H1 (cell line): ENCODE measurements around the gene NLRC5. TPM values are rescaled to one million over a fixed set of nuclear protein-coding genes. Genes with fewer than 3 reads are reported as not detected.

Experiments used
- CTCF ChIA-PET: fragments of 300-600 bp; sonication (Branson Sonifier 250); formaldehyde crosslinking; loops from one replicate; lab custom pipeline; 2021; ENCODE audit not compliant: partially characterized antibody; lab: Charles Lee
- POLR2A ChIA-PET: fragments of 300-600 bp; sonication (Branson Sonifier 250); formaldehyde crosslinking; loops from one replicate; lab custom pipeline; 2021; ENCODE audit warnings: inconsistent platforms; ENCODE audit not compliant: partially characterized antibody; lab: Charles Lee
- DNase-seq, 2 experiments: peaks; one replicate each; pipeline versions ENCODE4 v3.0.0 to v3.0.0-alpha.2; 2010 to 2022; ENCODE audit warnings: low spot score in 2 of 2, low read depth in 1 of 2, mixed read lengths in 1 of 2
- FAIRE-seq: peaks from 2 replicates; lab custom pipeline; 2011; peaks lifted over from hg19 to GRCh38; lab: Jason Lieb, UNC
- H2AFZ ChIP-seq: 2 replicates; pipeline ENCODE4 v1.8.1; 2012; ENCODE audit warnings: low read length, inconsistent platforms
- H2AK5ac ChIP-seq: 2 replicates; pipeline ENCODE4 v1.6.1; 2013; ENCODE audit warnings: low read depth, low read length
- H2BK120ac ChIP-seq: replicated peaks from 2 replicates; pipeline ENCODE3; 2013; ENCODE audit warnings: low read depth, low read length, inconsistent platforms
- H2BK12ac ChIP-seq: 2 replicates; pipeline ENCODE4 v1.6.1; 2013; ENCODE audit warnings: low read depth, low read length
- H2BK15ac ChIP-seq: 2 replicates; pipeline ENCODE4 v1.6.1; 2013; ENCODE audit warnings: low read length
- H2BK20ac ChIP-seq: 2 replicates; pipeline ENCODE4 v1.6.1; 2013; ENCODE audit warnings: low read length
- H2BK5ac ChIP-seq: 2 replicates; pipeline ENCODE4 v1.6.1; 2013; ENCODE audit warnings: low read depth, low read length
- H3K14ac ChIP-seq: 2 replicates; pipeline ENCODE4 v1.6.1; 2013; ENCODE audit warnings: inconsistent platforms; ENCODE audit not compliant: insufficient read length
- H3K18ac ChIP-seq: 2 replicates; pipeline ENCODE4 v1.6.1; 2013; ENCODE audit warnings: low read length; ENCODE audit errors: extremely low read depth
- H3K23ac ChIP-seq: 2 replicates; pipeline ENCODE4 v1.6.1; 2013; ENCODE audit warnings: inconsistent platforms; ENCODE audit not compliant: insufficient read length
- H3K23me2 ChIP-seq: 2 replicates; pipeline ENCODE4 v1.6.1; 2013; ENCODE audit warnings: low read depth, low read length
- H3K27ac ChIP-seq: 2 replicates; pipeline ENCODE4 v1.6.1; 2011; ENCODE audit warnings: low read depth, low read length, inconsistent platforms
- H3K27me3 ChIP-seq, 4 experiments: replicated peaks in 1 of 4; 1 replicate in 1 of 4; 2 replicates in 3 of 4; pipeline versions ENCODE4 v1.6.1 to v1.8.1; 2011 to 2013; ENCODE audit warnings: low read length in 3 of 4, mild to moderate bottlenecking in 3 of 4, inconsistent platforms in 2 of 4, mixed read lengths in 2 of 4, moderate library complexity in 1 of 4; ENCODE audit not compliant: control insufficient read depth in 3 of 4, insufficient read depth in 3 of 4; ENCODE audit errors: extremely low read depth in 1 of 4
- H3K36me3 ChIP-seq, 4 experiments: 2 replicates each; pipeline versions ENCODE4 v1.6.1 to v1.8.1; 2011 to 2013; ENCODE audit warnings: mild to moderate bottlenecking in 4 of 4, low read length in 3 of 4, moderate library complexity in 2 of 4, control low read depth in 1 of 4, inconsistent platforms in 1 of 4; ENCODE audit not compliant: insufficient read depth in 4 of 4, control insufficient read depth in 2 of 4
- H3K4ac ChIP-seq: replicated peaks from 2 replicates; pipeline ENCODE3; 2013; ENCODE audit warnings: low read length, low read depth, mixed read lengths, inconsistent platforms; ENCODE audit not compliant: insufficient read length
- H3K4me1 ChIP-seq, 4 experiments: replicated peaks in 1 of 4; 1 replicate in 1 of 4; 2 replicates in 3 of 4; pipeline versions ENCODE4 v1.6.1 to v1.8.1; 2011 to 2013; ENCODE audit warnings: low read length in 3 of 4, inconsistent platforms in 2 of 4, mixed read lengths in 1 of 4; ENCODE audit not compliant: insufficient read depth in 4 of 4, control insufficient read depth in 3 of 4
- H3K4me2 ChIP-seq, 2 experiments: 2 replicates each; pipeline versions ENCODE4 v1.6.1 to v1.8.1; 2011 to 2013; ENCODE audit warnings: low read depth in 2 of 2, low read length in 2 of 2, control low read depth in 1 of 2, inconsistent platforms in 1 of 2, mild to moderate bottlenecking in 1 of 2; ENCODE audit not compliant: insufficient read depth in 1 of 2
- H3K4me3 ChIP-seq, 4 experiments: fragments of 200-600, 300-600 bp in 1 of 4; sonication (generic), shearing (Covaris generic), sonication (Bioruptor Twin) in 1 of 4; 2 replicates each; pipeline versions ENCODE4 v1.5.1 to v1.8.1; 2011 to 2016; ENCODE audit warnings: low read length in 4 of 4, low read depth in 3 of 4, control low read depth in 2 of 4, inconsistent platforms in 2 of 4, mild to moderate bottlenecking in 2 of 4, mixed read lengths in 1 of 4, moderate library complexity in 1 of 4; ENCODE audit not compliant: insufficient read depth in 2 of 4; ENCODE audit errors: extremely low read depth in 1 of 4
- H3K56ac ChIP-seq: replicated peaks from 2 replicates; pipeline ENCODE3; 2013; ENCODE audit warnings: low read depth, mild to moderate bottlenecking, mixed read lengths, low read length, inconsistent platforms; ENCODE audit not compliant: insufficient read length
- H3K79me1 ChIP-seq: 2 replicates; pipeline ENCODE4 v1.6.1; 2013; ENCODE audit warnings: low read depth, low read length, control low read depth
- H3K79me2 ChIP-seq, 2 experiments: 2 replicates each; pipeline versions ENCODE4 v1.6.1 to v1.8.1; 2012 to 2013; ENCODE audit warnings: low read length in 2 of 2, mild to moderate bottlenecking in 2 of 2, inconsistent platforms in 1 of 2; ENCODE audit not compliant: insufficient read depth in 2 of 2, control insufficient read depth in 1 of 2
- H3K9ac ChIP-seq, 4 experiments: replicated peaks in 1 of 4; 1 replicate in 1 of 4; 2 replicates in 3 of 4; pipeline versions ENCODE4 v1.6.1 to v1.8.1; 2011 to 2013; ENCODE audit warnings: low read depth in 3 of 4, low read length in 3 of 4, control low read depth in 2 of 4, mild to moderate bottlenecking in 2 of 4, moderate library complexity in 2 of 4, inconsistent platforms in 1 of 4; ENCODE audit errors: extremely low read depth in 1 of 4
- H3K9me3 ChIP-seq, 2 experiments: 2 replicates each; pipeline versions ENCODE4 v1.6.1 to v1.8.1; 2012 to 2013; ENCODE audit warnings: mild to moderate bottlenecking in 2 of 2, moderate library complexity in 2 of 2, control low read depth in 1 of 2, inconsistent platforms in 1 of 2, low read depth in 1 of 2, low read length in 1 of 2, mixed read lengths in 1 of 2; ENCODE audit not compliant: insufficient read depth in 2 of 2
- H4K20me1 ChIP-seq, 2 experiments: replicated peaks in 1 of 2; 2 replicates each; pipeline versions ENCODE3 to v1.8.1; 2011 to 2013; ENCODE audit warnings: inconsistent platforms in 2 of 2, low read length in 2 of 2, mild to moderate bottlenecking in 1 of 2; ENCODE audit not compliant: insufficient read depth in 2 of 2, control insufficient read depth in 1 of 2
- H4K5ac ChIP-seq: 2 replicates; pipeline ENCODE4 v1.6.1; 2013; ENCODE audit warnings: low read length, low read depth, mixed read lengths, inconsistent platforms; ENCODE audit not compliant: insufficient read length
- H4K8ac ChIP-seq: 2 replicates; pipeline ENCODE4 v1.8.0; 2013; ENCODE audit warnings: mild to moderate bottlenecking, moderate library complexity, low read length, inconsistent platforms; ENCODE audit not compliant: insufficient read depth; ENCODE audit errors: extremely low read depth
- H4K91ac ChIP-seq: replicated peaks from 2 replicates; pipeline ENCODE3; 2013; ENCODE audit warnings: low read length, mixed read lengths, inconsistent platforms; ENCODE audit not compliant: insufficient read length
- CREB1 ChIP-seq: IDR thresholded peaks from 2 replicates; pipeline ENCODE4 v1.6.1; 2012; ENCODE audit warnings: inconsistent platforms
- JUN ChIP-seq: IDR thresholded peaks from 2 replicates; pipeline ENCODE4 v1.6.1; 2011; ENCODE audit warnings: low read depth, mild to moderate bottlenecking, improper control_type of control experiment, low read length
- JUND ChIP-seq: IDR thresholded peaks from 2 replicates; pipeline ENCODE4 v1.6.1; 2011; ENCODE audit warnings: mild to moderate bottlenecking, improper control_type of control experiment, low read length
- KDM1A ChIP-seq: fragments of 200-600, 300-600 bp; sonication (generic); IDR thresholded peaks from 2 replicates; pipeline ENCODE4 v1.7.1; 2016; ENCODE audit warnings: mild to moderate bottlenecking, low read length, borderline replicate concordance
- KDM5A ChIP-seq: fragments of 200-600 bp; IDR thresholded peaks from 2 replicates; pipeline ENCODE4 v1.7.1; 2012; ENCODE audit warnings: mild to moderate bottlenecking, low read length, inconsistent platforms, mixed read lengths
- POU5F1 ChIP-seq: IDR thresholded peaks from 2 replicates; pipeline ENCODE4 v1.6.1; 2011; ENCODE audit warnings: low read depth, mild to moderate bottlenecking, low read length, moderate library complexity
- SP4 ChIP-seq: IDR thresholded peaks from 2 replicates; pipeline ENCODE4 v1.6.1; 2012; ENCODE audit warnings: low read length, inconsistent platforms
- TBP ChIP-seq: IDR thresholded peaks from 2 replicates; pipeline ENCODE4 v1.6.1; 2011; ENCODE audit warnings: low read depth, low read length, improper control_type of control experiment
- WGBS, 2 experiments: shearing (Covaris generic) in 1 of 2; methylation state at CpG; one replicate each; pipeline versions ENCODE4 v1.1.6 to v1.1.7; 2013 to 2015; ENCODE audit warnings: low lambda C conversion rate in 2 of 2, mixed read lengths in 2 of 2, inconsistent platforms in 1 of 2, low coverage in 1 of 2, missing lambda C conversion rate in 1 of 2; ENCODE audit not compliant: insufficient replicate concordance in 2 of 2, insufficient coverage in 1 of 2, insufficient read length in 1 of 2; ENCODE audit errors: extremely low coverage in 1 of 2, missing lambda C conversion rate in 1 of 2; 5-methylcytosine and 5-hydroxymethylcytosine counted together
- polyA plus RNA-seq, 7 experiments: library from polyadenylated mRNA; depleted of rRNA in 3 of 7; stranded (reverse) in 5 of 7; unstranded in 2 of 7; fragments of >200 nt in 5 of 7; fragments of 200-250 nt in 2 of 7; gene quantifications; 1 replicate in 5 of 7; 2 replicates in 1 of 7; 4 replicates in 1 of 7; pipeline versions ENCODE4 v1.2.1 to v1.2.3, GENCODE V29; 2011 to 2013; ENCODE audit warnings: missing spikeins in 2 of 7, mixed read lengths in 2 of 7
- total RNA-seq: library from RNA; stranded (reverse); fragmentation: NEBNext Ultra II Directional; extraction: Animal tissue kit (Norgen Biotek cat#: 25700); gene quantifications from 2 replicates; pipeline ENCODE4 v1.2.1, GENCODE V29; 2021
- TF ChIP-seq, protein P1 (sequence below): IDR thresholded peaks from 2 replicates; pipeline ENCODE4 v1.6.1; 2012; ENCODE audit warnings: inconsistent platforms
- TF ChIP-seq, protein P2 (sequence below): IDR thresholded peaks from 2 replicates; pipeline ENCODE4 v1.6.1; 2012; ENCODE audit warnings: low read length, inconsistent platforms
- TF ChIP-seq, protein P3 (sequence below): IDR thresholded peaks from 2 replicates; pipeline ENCODE4 v1.6.1; 2012; ENCODE audit warnings: inconsistent platforms

The NLRC5 gene
- total and polyA plus RNA-seq, 2 of the 8 experiments (the other 6 are each of a cell fraction or from before 2014, with no cell fraction given): 2.2 to 3.2 TPM

- no peak overlapping the region for H3K18ac ChIP-seq
- no peak overlapping the region for H2BK15ac ChIP-seq
- 93% methylated on average over 2 of the region's 2 CpGs; no CpG with 5 or more reads in 1 of the 2 experiments for WGBS, 2 experiments
- no peak overlapping the region for H2BK5ac ChIP-seq
- no peak overlapping the region for H3K9ac ChIP-seq
- 0 out of 4 replicates have a peak, but pooled peaks cover 0 to 5% of the 10 kb centered on the region in 2 experiments for H3K9me3 ChIP-seq
- no peak overlapping the region for H3K14ac ChIP-seq
- no peak overlapping the region for H3K23ac ChIP-seq
- no peak overlapping the region for H3K4me3 ChIP-seq
- no peak overlapping the region for H4K8ac ChIP-seq
- POLR2A ChIA-PET: no interaction called here
- CTCF ChIA-PET: interaction anchor here (0.6 to 3.1 kb wide), 4 partner anchors 8 to 74 kb away, joined by 3 to 16 read pairs (median 6); no protein-coding TSS in a partner anchor
- no peak overlapping the region for H3K4me2 ChIP-seq
- no peak overlapping the region for H4K5ac ChIP-seq
- no peak overlapping the region for H3K56ac ChIP-seq
- H3K4ac ChIP-seq: no peak overlapping the region
- no peaks in the 10 kb centered on the region for H3K79me2 ChIP-seq
- no peak overlapping the region for H2AFZ ChIP-seq
- TF ChIP-seq JUND (no peak), JUN (no peak), SP4 (no peak), TBP (no peak), POU5F1 (no peak), KDM1A (no peak), KDM5A (no peak), CREB1 (no peak)
- TF ChIP-seq, protein P1, sequence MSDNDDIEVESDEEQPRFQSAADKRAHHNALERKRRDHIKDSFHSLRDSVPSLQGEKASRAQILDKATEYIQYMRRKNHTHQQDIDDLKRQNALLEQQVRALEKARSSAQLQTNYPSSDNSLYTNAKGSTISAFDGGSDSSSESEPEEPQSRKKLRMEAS: no peak
- TF ChIP-seq, protein P2, sequence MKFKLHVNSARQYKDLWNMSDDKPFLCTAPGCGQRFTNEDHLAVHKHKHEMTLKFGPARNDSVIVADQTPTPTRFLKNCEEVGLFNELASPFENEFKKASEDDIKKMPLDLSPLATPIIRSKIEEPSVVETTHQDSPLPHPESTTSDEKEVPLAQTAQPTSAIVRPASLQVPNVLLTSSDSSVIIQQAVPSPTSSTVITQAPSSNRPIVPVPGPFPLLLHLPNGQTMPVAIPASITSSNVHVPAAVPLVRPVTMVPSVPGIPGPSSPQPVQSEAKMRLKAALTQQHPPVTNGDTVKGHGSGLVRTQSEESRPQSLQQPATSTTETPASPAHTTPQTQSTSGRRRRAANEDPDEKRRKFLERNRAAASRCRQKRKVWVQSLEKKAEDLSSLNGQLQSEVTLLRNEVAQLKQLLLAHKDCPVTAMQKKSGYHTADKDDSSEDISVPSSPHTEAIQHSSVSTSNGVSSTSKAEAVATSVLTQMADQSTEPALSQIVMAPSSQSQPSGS: no peak
- TF ChIP-seq, protein P3, sequence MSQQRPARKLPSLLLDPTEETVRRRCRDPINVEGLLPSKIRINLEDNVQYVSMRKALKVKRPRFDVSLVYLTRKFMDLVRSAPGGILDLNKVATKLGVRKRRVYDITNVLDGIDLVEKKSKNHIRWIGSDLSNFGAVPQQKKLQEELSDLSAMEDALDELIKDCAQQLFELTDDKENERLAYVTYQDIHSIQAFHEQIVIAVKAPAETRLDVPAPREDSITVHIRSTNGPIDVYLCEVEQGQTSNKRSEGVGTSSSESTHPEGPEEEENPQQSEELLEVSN: no peak
- H4K91ac ChIP-seq: no peak overlapping the region
- no peaks in the 10 kb centered on the region for H3K27me3 ChIP-seq
- no peak overlapping the region for H2BK20ac ChIP-seq
- no peak for FAIRE-seq
- no peak for DNase-seq
- no peak overlapping the region for H2BK12ac ChIP-seq
- no peaks in the 10 kb centered on the region for H3K79me1 ChIP-seq
- peaks cover 0 to 2% of the 10 kb centered on the region in 2 experiments for H4K20me1 ChIP-seq
- no peak overlapping the region for H3K27ac ChIP-seq
- no peak overlapping the region for H2BK120ac ChIP-seq
- no peak overlapping the region for H2AK5ac ChIP-seq
- no peaks in the 10 kb centered on the region for H3K23me2 ChIP-seq
- no peaks in the 10 kb centered on the region for H3K4me1 ChIP-seq
- no peaks in the 10 kb centered on the region for H3K36me3 ChIP-seq
These were observed 48.8 kb downstream of the NLRC5 start for GRCh38 chr16:57038166-57038565.
